Heart right ventricle (tissue), 16 donors: ENCODE measurements around the gene MIA2. TPM values are rescaled to one million over a fixed set of nuclear protein-coding genes. Genes with fewer than 3 reads are reported as not detected.

ENCODE experiments used
- ATAC-seq, 8 donors: fragments of 200-7000 bp; cut with Tn5 transposase; one replicate each; pipeline ENCODE4 v1.9.1; 2020; ENCODE audit warnings: mild to moderate bottlenecking in 8 of 8, moderate library complexity in 8 of 8, moderate number of reproducible peaks in 1 of 8
- DNase-seq, 2 donors: peaks; one replicate each; pipeline ENCODE4 v3.0.0-alpha.2; 2020
- H3K27ac ChIP-seq, 10 donors: fragments of 200-600 bp; sonication (generic) in 2 of 10; one replicate each; pipeline versions ENCODE4 v1.5.0 to v1.8.0; 2020 to 2022; ENCODE audit warnings: mild to moderate bottlenecking in 3 of 10
- H3K27me3 ChIP-seq, 7 donors: fragments of 200-600 bp; one replicate each; pipeline ENCODE4 v1.8.0; 2021 to 2022; ENCODE audit warnings: mild to moderate bottlenecking in 2 of 7
- H3K36me3 ChIP-seq, 9 donors: fragments of 200-600 bp; sonication (generic) in 1 of 9; one replicate each; pipeline versions ENCODE4 v1.5.0 to v1.8.0; 2020 to 2022; ENCODE audit warnings: mild to moderate bottlenecking in 2 of 9
- H3K4me1 ChIP-seq, 9 donors: fragments of 200-600 bp; sonication (generic) in 1 of 9; one replicate each; pipeline versions ENCODE4 v1.5.0 to v1.8.0; 2020 to 2022; ENCODE audit warnings: mild to moderate bottlenecking in 4 of 9
- H3K4me3 ChIP-seq, 10 donors: fragments of 200-600 bp; sonication (generic) in 2 of 10; one replicate each; pipeline versions ENCODE4 v1.5.0 to v1.8.0; 2020 to 2022; ENCODE audit warnings: mild to moderate bottlenecking in 7 of 10, moderate library complexity in 2 of 10
- H3K9me3 ChIP-seq, 11 donors: fragments of 200-600 bp in 10 of 11; sonication (generic) in 2 of 11; one replicate each; pipeline versions ENCODE4 v1.5.0 to v1.8.0; 2013 to 2022; ENCODE audit warnings: mild to moderate bottlenecking in 2 of 11, control low read depth in 1 of 11, moderate library complexity in 1 of 11
- WGBS, 2 donors: extraction: QIAGEN DNeasy Blood & Tissue Kit; methylation state at CpG; one replicate each; pipeline ENCODE4 v1.1.7; 2013; ENCODE audit warnings: inconsistent platforms in 1 of 2; 5-methylcytosine and 5-hydroxymethylcytosine counted together
- intact Hi-C, 10 donors: fragments of 100-400 bp; cut with DNase I; formaldehyde crosslinking; loops; one replicate each; pipeline versions ENCODE4 v1.11.1 to v1.14.2; 2022
- polyA plus RNA-seq, 2 donors: library from polyadenylated mRNA; stranded (reverse); fragments of 200-250 nt; gene quantifications; one replicate each; pipeline ENCODE4 v1.2.3, GENCODE V29; 2013
- total RNA-seq, 10 donors: library from RNA; stranded (reverse); fragmentation: NEBNext Ultra II Directional in 3 of 10; extraction: Animal tissue kit (Norgen Biotek cat#: 25700) in 3 of 10; gene quantifications; one replicate each; pipeline versions ENCODE4 v1.2.1 to v1.2.4, GENCODE V29; 2021 to 2023
- TF ChIP-seq, protein P1 (sequence below), 9 donors: fragments of 200-600 bp; sonication (generic) in 2 of 9; IDR thresholded peaks; one replicate each; pipeline versions ENCODE4 v1.5.0 to v1.8.0; 2021 to 2022; ENCODE audit warnings: antibody characterized with exemption in 9 of 9, mild to moderate bottlenecking in 5 of 9, moderate library complexity in 1 of 9
- donor health status: Arrhythmogenic right ventricular cardiomyopathy.
- donor health status: ischemic (EF 13 %, LVEDD 7.1; RV severe dilation, severe dysfunction).
- donor health status: healthy with polysubstance abuse.
- donor health status: DM: no; HTN: yes; CAD: no.
- donor health status: DM: no; HTN: no; CAD: no.
- donor health status: ischemic (EF 25% LVEDD 6.9; RV normal size, moderate dysfunction).
- donor health status: ischemic (EF 25% LVEDD 5.7; RV mildly dilated, moderate dysfunction).
- donor health status: healthy.
- donor health status: DM: yes; HTN: yes; CAD: no.
- donor health status: Ischemic cardiomyopathy.
- donor health status: ischemic (EF 35%, LVEDD 5.7; RV mildly dilated, moderate dysfunction).
- donor health status: nonischemic (EF 11% LVEDD 7.7; RV severe dilation, severe dysfunction).
- donor health status: DM: yes; HTN: yes; CAD: no.
- donor health status: PGD.
- donor health status: ischemic (EF 29% LVEDD 5.4; RV normal size, mild dysfunction).
- donor health status: nonischemic (EF 23%, LVEDD 6.1; RV moderate dilation, normal function).

MIA2 gene
- total and polyA plus RNA-seq, 12 donors = 8.0 to 34.6 (median 22.3) TPM

DNA sequence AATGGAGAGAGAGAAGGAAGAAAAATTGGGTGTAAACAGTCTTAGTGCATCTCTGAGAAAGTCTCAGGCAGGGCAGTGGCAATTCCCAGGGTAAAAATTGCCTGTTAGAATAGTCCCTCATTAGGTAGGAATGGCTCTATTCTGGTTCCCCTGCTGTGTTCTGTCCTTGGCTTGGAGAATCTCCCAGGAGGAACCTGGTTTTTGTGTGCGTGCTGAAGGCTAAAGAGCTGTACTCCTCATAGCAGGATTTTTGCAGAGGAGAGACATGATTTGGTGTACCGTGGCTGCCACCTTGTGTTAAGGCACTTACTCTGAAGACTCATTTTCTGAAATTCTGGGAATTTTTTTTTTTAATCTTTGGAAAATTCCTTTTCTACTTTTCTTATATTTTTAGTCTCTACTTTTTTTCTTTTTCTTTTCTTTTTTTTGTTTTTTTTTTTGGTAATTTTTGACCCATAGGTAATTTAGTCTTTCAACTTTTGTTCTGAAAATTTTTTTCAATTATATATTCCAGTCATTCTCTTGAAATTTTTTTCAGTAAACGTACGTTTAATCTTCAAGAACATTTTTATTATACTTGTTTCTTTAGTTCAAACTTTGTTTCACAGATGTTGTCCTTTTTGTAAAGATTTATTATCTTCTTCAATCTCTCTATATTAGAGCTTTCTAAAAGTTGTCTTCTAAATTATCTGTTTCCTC, 134.7 kb downstream of the MIA2 start:
- intact Hi-C loops = loop anchor here in 3 of 10 donors (5.0 to 10.0 kb wide), 4 partner anchors 136 to 261 kb away; partner anchors contain the start of genes GEMIN2 (in 1 of the 3) and MIA2 (in 1 of the 3)
- 53 to 57% methylated on average over 4 of the region's 4 CpGs for WGBS, 2 donors
- Histone ChIP-seq H3K27me3 (no peaks in the 10 kb centered on the region), H3K4me1 (peaks cover 0 to 15% (median 8%) of the 10 kb centered on the region in 9 donors), H3K9me3 (peaks cover 0 to 24% (median 15%) of the 10 kb centered on the region in 11 donors), H3K27ac (no peak overlapping the region), H3K4me3 (no peak overlapping the region), H3K36me3 (peaks cover 0 to 27% (median 10%) of the 10 kb centered on the region in 9 donors)
- DNase-seq (peak; percentile 19 to 48), ATAC-seq (peak; percentile 52 to 86 (median 80))
- TF ChIP-seq, protein P1, sequence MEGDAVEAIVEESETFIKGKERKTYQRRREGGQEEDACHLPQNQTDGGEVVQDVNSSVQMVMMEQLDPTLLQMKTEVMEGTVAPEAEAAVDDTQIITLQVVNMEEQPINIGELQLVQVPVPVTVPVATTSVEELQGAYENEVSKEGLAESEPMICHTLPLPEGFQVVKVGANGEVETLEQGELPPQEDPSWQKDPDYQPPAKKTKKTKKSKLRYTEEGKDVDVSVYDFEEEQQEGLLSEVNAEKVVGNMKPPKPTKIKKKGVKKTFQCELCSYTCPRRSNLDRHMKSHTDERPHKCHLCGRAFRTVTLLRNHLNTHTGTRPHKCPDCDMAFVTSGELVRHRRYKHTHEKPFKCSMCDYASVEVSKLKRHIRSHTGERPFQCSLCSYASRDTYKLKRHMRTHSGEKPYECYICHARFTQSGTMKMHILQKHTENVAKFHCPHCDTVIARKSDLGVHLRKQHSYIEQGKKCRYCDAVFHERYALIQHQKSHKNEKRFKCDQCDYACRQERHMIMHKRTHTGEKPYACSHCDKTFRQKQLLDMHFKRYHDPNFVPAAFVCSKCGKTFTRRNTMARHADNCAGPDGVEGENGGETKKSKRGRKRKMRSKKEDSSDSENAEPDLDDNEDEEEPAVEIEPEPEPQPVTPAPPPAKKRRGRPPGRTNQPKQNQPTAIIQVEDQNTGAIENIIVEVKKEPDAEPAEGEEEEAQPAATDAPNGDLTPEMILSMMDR (IDR thresholded peaks at IDR 0.05) = peak in 8 of 9 donors; percentile 31 to 70 (median 56)

DNA sequence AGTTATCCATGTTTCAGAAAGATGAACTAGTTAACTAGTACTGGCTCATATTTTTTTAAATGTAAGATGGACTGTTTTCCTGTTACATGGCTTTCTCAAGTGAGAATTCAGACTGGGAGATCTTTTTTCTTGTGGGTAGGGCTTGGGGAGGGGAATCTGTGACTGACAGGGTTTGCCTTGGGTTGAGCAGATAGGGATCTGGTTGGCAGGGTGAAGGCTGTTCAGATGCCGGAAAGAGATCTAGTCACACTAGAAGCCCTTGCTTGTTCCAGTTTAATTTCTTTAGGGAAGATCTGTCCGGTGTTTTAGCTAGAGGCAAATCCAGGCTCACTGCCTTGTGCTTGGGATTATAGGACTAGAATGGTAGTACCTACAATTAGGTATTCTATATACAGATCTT, 135.3 kb downstream of the MIA2 start:
- TF ChIP-seq, protein P1 (IDR thresholded peaks at IDR 0.05) = no peak
- Histone ChIP-seq H3K27ac (no peak overlapping the region), H3K27me3 (no peaks in the 10 kb centered on the region), H3K4me1 (peaks cover 0 to 15% (median 8%) of the 10 kb centered on the region in 9 donors), H3K36me3 (peaks cover 0 to 21% (median 7%) of the 10 kb centered on the region in 9 donors), H3K4me3 (no peak overlapping the region), H3K9me3 (peaks cover 0 to 17% (median 14%) of the 10 kb centered on the region in 11 donors)
- ATAC-seq = no peak
- intact Hi-C loops = loop anchor here in 3 of 10 donors (5.0 to 10.0 kb wide), 4 partner anchors 137 to 262 kb away; partner anchors contain the start of genes GEMIN2 (in 1 of the 3) and MIA2 (in 1 of the 3)
- no peak for DNase-seq
- 88 to 90% methylated on average over 2 of the region's 2 CpGs for WGBS, 2 donors

DNA sequence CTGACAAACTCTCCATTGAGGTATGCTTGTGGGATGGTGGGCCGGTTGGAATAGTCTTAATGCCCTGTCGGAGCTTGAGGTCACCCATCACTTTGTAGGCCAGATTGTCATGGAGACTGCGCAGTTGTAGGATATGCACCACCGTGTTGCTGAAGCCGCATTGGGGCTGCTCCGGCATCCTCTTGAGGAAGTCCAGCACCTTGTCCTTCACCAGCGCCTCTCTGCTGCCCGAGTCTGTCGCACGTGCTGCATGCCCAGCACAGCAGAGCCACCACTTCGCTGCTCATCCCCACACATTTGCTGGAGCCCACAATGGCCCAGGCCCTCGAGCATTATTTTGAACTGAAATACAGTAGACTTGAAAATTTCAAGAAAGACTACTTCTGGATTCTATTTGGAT, 136.7 kb downstream of the MIA2 start:
- peaks cover 0 to 15% (median 0%) of the 10 kb centered on the region in 9 donors for H3K36me3 ChIP-seq
- no peak overlapping the region for H3K4me3 ChIP-seq
- ATAC-seq (no peak), DNase-seq (no peak)
- TF ChIP-seq, protein P1 (IDR thresholded peaks at IDR 0.05) = no peak
- peaks cover 0 to 3% (median 1%) of the 10 kb centered on the region in 11 donors for H3K9me3 ChIP-seq
- H3K27me3 ChIP-seq = no peaks in the 10 kb centered on the region
- intact Hi-C loops = loop anchor here in 1 of 10 donors (5.0 to 10.0 kb wide), 2 partner anchors 196 to 263 kb away; partner anchors contain the start of genes PNN and TRAPPC6B
- 92 to 95% methylated on average over 12 of the region's 12 CpGs for WGBS, 2 donors
- peaks cover 0 to 15% (median 8%) of the 10 kb centered on the region in 9 donors for H3K4me1 ChIP-seq
- no peak overlapping the region for H3K27ac ChIP-seq

DNA sequence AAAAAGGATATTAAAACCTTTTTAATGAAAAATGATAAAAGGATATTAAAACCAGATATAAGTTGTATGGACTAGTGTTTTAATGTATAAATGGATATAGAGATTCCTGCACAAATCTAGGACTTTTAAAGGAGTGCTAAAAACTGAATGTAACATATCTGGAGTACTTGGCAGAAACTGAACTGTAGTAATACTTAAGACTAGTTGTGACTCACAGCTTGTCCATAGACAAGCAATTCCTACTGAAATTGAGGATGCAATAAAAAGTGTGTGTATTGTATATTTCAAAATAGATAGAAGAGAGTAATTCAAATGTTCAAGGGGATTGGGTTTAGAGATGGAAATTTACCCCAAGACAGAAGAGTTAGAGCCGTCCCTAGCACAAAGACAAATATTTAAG, 138.9 kb downstream of the MIA2 start:
- Histone ChIP-seq H3K4me1 (peaks cover 0 to 21% (median 12%) of the 10 kb centered on the region in 9 donors), H3K27ac (no peak overlapping the region), H3K27me3 (no peaks in the 10 kb centered on the region), H3K36me3 (peaks cover 0 to 15% (median 0%) of the 10 kb centered on the region in 9 donors), H3K4me3 (no peak overlapping the region), H3K9me3 (no peaks in the 10 kb centered on the region)
- ATAC-seq (no peak), DNase-seq (no peak)
- TF ChIP-seq, protein P1 (IDR thresholded peaks at IDR 0.05) = no peak
- intact Hi-C loops = loop anchor here in 1 of 10 donors (5.0 to 10.0 kb wide), 2 partner anchors 198 to 265 kb away; partner anchors contain the start of genes PNN and TRAPPC6B
- 93 to 98% methylated on average over 1 of the region's 1 CpG for WGBS, 2 donors
